Measurements from ENCODE around the gene SMYD2.

SMYD2 gene

GRCh38 chr1:214285610-214286440 is 4.9 kb downstream of the SMYD2 start:
- H3K79me2 ChIP-seq, result no peaks in the 10 kb centered on the region
- H3K9ac ChIP-seq, result no peak overlapping the region
- H3K4me2 ChIP-seq (ENCODE audit: low read length), result no peak overlapping the region
- no peaks in the 10 kb centered on the region for H3K27me3 ChIP-seq (ENCODE audit: control insufficient read depth, insufficient read depth, low read length)
- no peak overlapping the region for H2AFZ ChIP-seq
- H3K27ac ChIP-seq, result no peak overlapping the region
- no peak overlapping the region for H3K4me3 ChIP-seq (ENCODE audit: low read depth, low read length)
- TF ChIP-seq CTCF (IDR thresholded peaks at IDR 0.05), result no peak
- no peaks in the 10 kb centered on the region for H3K9me3 ChIP-seq (ENCODE audit: control insufficient read depth, low read length)
- no peaks in the 10 kb centered on the region for H3K4me1 ChIP-seq
- H3K36me3 ChIP-seq (ENCODE audit: control insufficient read depth, insufficient read depth, low read length), result no peaks in the 10 kb centered on the region

GRCh38 chr1:214287884-214288283 is 6.9 kb downstream of the SMYD2 start:
- no peak overlapping the region for H3K4me2 ChIP-seq (ENCODE audit: low read length)
- no peak for TF ChIP-seq CTCF (IDR thresholded peaks at IDR 0.05)
- H2AFZ ChIP-seq, result no peak overlapping the region
- H3K79me2 ChIP-seq, result no peaks in the 10 kb centered on the region
- H3K27me3 ChIP-seq (ENCODE audit: control insufficient read depth, insufficient read depth, low read length), result no peaks in the 10 kb centered on the region
- H3K4me3 ChIP-seq (ENCODE audit: low read depth, low read length), result no peak overlapping the region
- H3K9ac ChIP-seq, result no peak overlapping the region
- no peaks in the 10 kb centered on the region for H3K4me1 ChIP-seq
- H3K9me3 ChIP-seq (ENCODE audit: control insufficient read depth, low read length), result no peaks in the 10 kb centered on the region
- no peaks in the 10 kb centered on the region for H3K36me3 ChIP-seq (ENCODE audit: control insufficient read depth, insufficient read depth, low read length)
- no peak overlapping the region for H3K27ac ChIP-seq

- Histone ChIP-seq H3K27me3 (ENCODE audit: control insufficient read depth, insufficient read depth, low read length) (no peaks in the 10 kb centered on the region), H3K4me1 (no peaks in the 10 kb centered on the region), H3K9ac (no peak overlapping the region), H3K79me2 (no peaks in the 10 kb centered on the region), H3K27ac (no peak overlapping the region), H3K4me2 (ENCODE audit: low read length) (no peak overlapping the region), H2AFZ (no peak overlapping the region), H3K36me3 (ENCODE audit: control insufficient read depth, insufficient read depth, low read length) (no peaks in the 10 kb centered on the region), H3K4me3 (ENCODE audit: low read depth, low read length) (no peak overlapping the region), H3K9me3 (ENCODE audit: control insufficient read depth, low read length) (no peaks in the 10 kb centered on the region)
- no peak for TF ChIP-seq CTCF (IDR thresholded peaks at IDR 0.05)
Measured at GRCh38 chr1:214289574-214290272, 8.8 kb downstream of the SMYD2 start.

DNA sequence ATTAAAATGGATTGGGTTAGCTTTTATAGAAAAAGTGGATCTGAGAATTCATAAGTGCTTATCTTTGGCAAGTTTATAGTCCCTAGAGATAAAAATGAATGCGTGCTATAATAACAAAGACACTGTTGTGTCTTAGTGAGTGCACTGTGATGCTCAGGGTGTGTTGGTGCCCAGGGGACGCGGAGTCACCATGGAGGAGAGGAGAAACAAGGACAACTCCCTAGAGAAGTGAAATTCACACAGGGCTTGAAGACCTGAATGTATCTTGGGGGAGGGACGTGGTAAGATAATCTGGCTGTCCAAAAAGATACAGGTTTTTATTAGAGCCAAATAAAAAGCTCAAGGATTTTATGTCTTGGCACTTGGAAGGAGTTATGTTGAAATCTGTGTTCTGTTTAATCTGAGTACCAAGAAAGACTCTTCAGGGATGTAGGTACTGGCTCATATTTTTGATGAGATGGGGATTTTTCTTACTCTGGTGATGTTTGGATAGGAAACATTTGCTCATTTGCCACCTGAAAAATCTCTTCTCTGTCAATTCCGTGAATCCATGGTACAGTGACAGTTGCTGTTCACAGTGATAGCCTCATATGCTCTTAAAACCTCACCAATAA is 9.6 kb downstream of the SMYD2 start:
- no peak for TF ChIP-seq CTCF (IDR thresholded peaks at IDR 0.05)
- H3K36me3 ChIP-seq (ENCODE audit: control insufficient read depth, insufficient read depth, low read length), result no peaks in the 10 kb centered on the region
- no peak overlapping the region for H3K9ac ChIP-seq
- H3K27me3 ChIP-seq (ENCODE audit: control insufficient read depth, insufficient read depth, low read length), result no peaks in the 10 kb centered on the region
- H2AFZ ChIP-seq, result no peak overlapping the region
- no peak overlapping the region for H3K4me2 ChIP-seq (ENCODE audit: low read length)
- H3K79me2 ChIP-seq, result no peaks in the 10 kb centered on the region
- no peaks in the 10 kb centered on the region for H3K4me1 ChIP-seq
- no peak overlapping the region for H3K4me3 ChIP-seq (ENCODE audit: low read depth, low read length)
- no peak overlapping the region for H3K27ac ChIP-seq
- no peaks in the 10 kb centered on the region for H3K9me3 ChIP-seq (ENCODE audit: control insufficient read depth, low read length)
